ENCODE results near the gene FBXO38. TPM values are rescaled to one million over a fixed set of nuclear protein-coding genes. Genes with fewer than 3 reads are reported as not detected.

FBXO38 gene
- total and polyA plus RNA-seq, 9 of the 15 experiments (the other 6 are each of a cell fraction or from before 2014, with no cell fraction given): 7.4 to 39.4 (median 29.3) TPM

- no peak overlapping the region for H3K4me3 ChIP-seq
- POLR2A ChIA-PET: interaction anchor here (0.6 to 0.9 kb wide), 3 partner anchors 11 to 287 kb away, joined by 3 to 5 read pairs (median 4); no protein-coding TSS in a partner anchor
- CTCF ChIA-PET (ENCODE audit: low intra/inter-chr PET ratio): interaction anchor here (0.8 to 3.5 kb wide), 8 partner anchors 12 to 825 kb away, joined by 3 to 84 read pairs (median 6); no protein-coding TSS in a partner anchor
- WGBS (ENCODE audit: insufficient coverage, low coverage, missing lambda C conversion rate): 23% methylated on average over 5 of the region's 5 CpGs
- H4K20me1 ChIP-seq (replicated peaks; ENCODE audit: control insufficient read depth, insufficient read depth, low read length): no peaks in the 10 kb centered on the region
- no peak overlapping the region for H3K4me2 ChIP-seq (ENCODE audit: insufficient read depth, low read length)
- H3K36me3 ChIP-seq (ENCODE audit: control insufficient read depth, insufficient read depth, low read length): peaks cover 28% of the 10 kb centered on the region; the same call in 1 of the 3 replicates
- no peak overlapping the region for H3K9ac ChIP-seq (ENCODE audit: insufficient read depth in 1 of 2, low read depth in 2 of 2, low read length in 2 of 2)
- no peaks in the 10 kb centered on the region for H3K79me2 ChIP-seq (ENCODE audit: control insufficient read depth, insufficient read depth, low read length)
- no peaks in the 10 kb centered on the region for H3K4me1 ChIP-seq (replicated peaks in 1 of 2; ENCODE audit: control insufficient read depth in 2 of 2, insufficient read depth in 2 of 2, low read length in 2 of 2)
- no peak overlapping the region for H2AFZ ChIP-seq (ENCODE audit: low read depth, low read length)
- intact Hi-C loops (cut with micrococcal nuclease): loop anchor here (1.0 to 10.0 kb wide), 7 partner anchors 39 to 591 kb away; no protein-coding TSS in a partner anchor
- H3K27ac ChIP-seq (ENCODE audit: extremely low read depth, low read depth, low read length): no peak overlapping the region
- FAIRE-seq: peak; percentile 86
- H3K27me3 ChIP-seq (ENCODE audit: control insufficient read depth in 2 of 2, insufficient read depth in 2 of 2, low read length in 2 of 2): no peaks in the 10 kb centered on the region
- ATAC-seq: peak; percentile 97
- peak; percentile 48 to 78 (median 50) for DNase-seq (ENCODE audit: extremely low read depth in 1 of 4, low spot score in 3 of 4)
- no peaks in the 10 kb centered on the region for H3K9me3 ChIP-seq (replicated peaks; ENCODE audit: control insufficient read depth, insufficient read depth, low read depth, low read length)
- no peaks in the 10 kb centered on the region for H3K9me1 ChIP-seq (ENCODE audit: control insufficient read depth, insufficient read depth, low read length)
- no TSS peak for BruUV-seq (replicated peaks)
- in situ Hi-C loops (cut with MboI): loop anchor here (25.0 kb wide), 2 partner anchors 593 to 818 kb away; partner anchors contain the start of gene AFAP1L1
- peak; percentile 25; the same call in 1 of the 2 replicates for TF ChIP-seq JUND (IDR thresholded peaks at IDR 0.05; ENCODE audit: borderline replicate concordance, low read depth, low read length)
- no peak; the same call in 2 of the 3 replicates for TF ChIP-seq JUND (tag; IDR thresholded peaks at IDR 0.05; ENCODE audit: borderline replicate concordance, low read depth, low read length)
- no peak for TF ChIP-seq JUNB (CRISPR knock-in tag; conservative IDR thresholded peaks at IDR 0.05)
- TF ChIP-seq MAFG (tag; conservative IDR thresholded peaks at IDR 0.05): peak; percentile 61
- TF ChIP-seq ZNF668 (CRISPR knock-in tag; IDR thresholded peaks at IDR 0.05): no peak
- TF ChIP-seq TBP (optimal IDR thresholded peaks at IDR 0.05; ENCODE audit: low read depth, low read length): no peak
- TF ChIP-seq ZNF121 (CRISPR knock-in tag; conservative IDR thresholded peaks at IDR 0.05): no peak
- no peak for TF ChIP-seq NR0B1 (IDR thresholded peaks at IDR 0.05; ENCODE audit: partially characterized antibody)
- TF ChIP-seq ZBTB33 (CRISPR knock-in tag; IDR thresholded peaks at IDR 0.05): no peak
- no peak for TF ChIP-seq BRF2 (IDR thresholded peaks at IDR 0.05; ENCODE audit: borderline replicate concordance, insufficient read depth, insufficient read length)
- TF ChIP-seq DEAF1 (CRISPR knock-in tag; IDR thresholded peaks at IDR 0.05): peak; percentile 89
- TF ChIP-seq ZBTB2 (IDR thresholded peaks at IDR 0.05): no peak
- no peak for TF ChIP-seq ZNF586 (CRISPR knock-in tag; conservative IDR thresholded peaks at IDR 0.05)
- no peak for TF ChIP-seq RBM39 (optimal IDR thresholded peaks at IDR 0.05; ENCODE audit: low read depth, low read length)
- TF ChIP-seq C11orf30 (IDR thresholded peaks at IDR 0.05; ENCODE audit: low read depth): 0 out of 2 replicates have a peak, but pooled peaks have one; percentile 45
Observed at GRCh38 chr5:148443998-148444397, 60.2 kb downstream of the FBXO38 start.

All from K562 (cell line).